Activated CD4-positive, alpha-beta T cell treated with anti-CD3 and anti-CD28 coated beads for 4 hours (primary cell): ENCODE measurements around the gene GABRA4.

Experiments used
- DNase-seq, 2 donors: peaks; one replicate each; pipeline ENCODE4 v3.0.0-alpha.2; 2020

GABRA4 gene

GRCh38 chr4:46924789-46925529, 68.4 kb downstream of the GABRA4 start:
- DNase-seq, result no peak

- no peak for DNase-seq
These were observed 71.2 kb downstream of the GABRA4 start for GRCh38 chr4:46922205-46922604.

- no peak for DNase-seq
These were observed 84.3 kb downstream of the GABRA4 start, which contains the start of gene COX7B2 for GRCh38 chr4:46909078-46909477. COX7B2 (minus strand) TSS chr4:46909245; CDS start chr4:46735192, 174,053 bp downstream.

GRCh38 chr4:46908148-46908547, 85.2 kb downstream of the GABRA4 start:
- no peak for DNase-seq

GRCh38 chr4:46900082-46900481, 93.3 kb downstream of the GABRA4 start:
- no peak for DNase-seq

- no peak for DNase-seq
These were observed 98.6 kb downstream of the GABRA4 start for GRCh38 chr4:46894826-46895225.

GRCh38 chr4:46890056-46890455, 103.3 kb downstream of the GABRA4 start:
- DNase-seq, result no peak

GRCh38 chr4:46889410-46889809, 104.0 kb downstream of the GABRA4 start:
- DNase-seq, result no peak

- DNase-seq, result no peak
These were observed 106.7 kb downstream of the GABRA4 start for GRCh38 chr4:46886711-46887110.

GRCh38 chr4:46878641-46879040, 114.7 kb downstream of the GABRA4 start:
- DNase-seq, result no peak

GRCh38 chr4:46874811-46875210, 118.6 kb downstream of the GABRA4 start:
- DNase-seq, result no peak

- no peak for DNase-seq
These were observed 123.0 kb downstream of the GABRA4 start for GRCh38 chr4:46870411-46870810.
